HL-60 (cell line): ENCODE measurements around the gene RAI1.

Experiments used
- GABPA ChIP-seq: IDR thresholded peaks from 2 replicates; pipeline ENCODE4 v1.6.1; 2012; ENCODE audit warnings: low read depth
- POLR2AphosphoS5 ChIP-seq: IDR thresholded peaks from 2 replicates; pipeline ENCODE4 v1.6.1; 2012; ENCODE audit warnings: low read depth
- REST ChIP-seq: IDR thresholded peaks from 2 replicates; pipeline ENCODE4 v1.6.1; 2012; ENCODE audit warnings: low read depth; ENCODE audit not compliant: insufficient replicate concordance
- SPI1 ChIP-seq: IDR thresholded peaks from 2 replicates; pipeline ENCODE4 v1.6.1; 2012; ENCODE audit warnings: low read depth, mild to moderate bottlenecking, borderline replicate concordance
- TF ChIP-seq, protein P1 (sequence below): IDR thresholded peaks from one replicate; pipeline ENCODE4 v1.5.1; 2011; ENCODE audit warnings: low read length, control low read depth, inconsistent platforms; ENCODE audit not compliant: insufficient read depth

DNA sequence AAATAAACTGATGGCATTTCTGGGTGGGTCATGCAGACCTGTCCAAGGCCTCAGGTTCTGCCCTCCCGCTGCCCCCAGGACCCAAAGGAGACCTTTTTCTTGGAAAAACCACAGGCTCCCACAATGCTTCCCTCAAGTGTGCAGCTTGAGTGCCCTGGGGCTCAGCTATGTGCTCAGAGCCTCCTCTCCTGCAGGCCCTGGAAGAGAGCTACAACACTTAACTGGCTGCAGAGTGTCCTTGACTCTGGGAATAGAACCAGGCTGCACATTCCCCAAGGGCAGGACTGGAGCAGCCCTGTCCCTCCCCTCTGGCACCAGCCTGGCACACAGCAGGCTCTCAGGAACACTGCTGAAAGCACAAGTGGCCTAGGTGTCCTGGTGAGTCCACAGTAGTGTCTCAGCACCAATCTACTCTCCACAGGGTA, 160.4 kb downstream of the RAI1 start:
- TF ChIP-seq, protein P1, sequence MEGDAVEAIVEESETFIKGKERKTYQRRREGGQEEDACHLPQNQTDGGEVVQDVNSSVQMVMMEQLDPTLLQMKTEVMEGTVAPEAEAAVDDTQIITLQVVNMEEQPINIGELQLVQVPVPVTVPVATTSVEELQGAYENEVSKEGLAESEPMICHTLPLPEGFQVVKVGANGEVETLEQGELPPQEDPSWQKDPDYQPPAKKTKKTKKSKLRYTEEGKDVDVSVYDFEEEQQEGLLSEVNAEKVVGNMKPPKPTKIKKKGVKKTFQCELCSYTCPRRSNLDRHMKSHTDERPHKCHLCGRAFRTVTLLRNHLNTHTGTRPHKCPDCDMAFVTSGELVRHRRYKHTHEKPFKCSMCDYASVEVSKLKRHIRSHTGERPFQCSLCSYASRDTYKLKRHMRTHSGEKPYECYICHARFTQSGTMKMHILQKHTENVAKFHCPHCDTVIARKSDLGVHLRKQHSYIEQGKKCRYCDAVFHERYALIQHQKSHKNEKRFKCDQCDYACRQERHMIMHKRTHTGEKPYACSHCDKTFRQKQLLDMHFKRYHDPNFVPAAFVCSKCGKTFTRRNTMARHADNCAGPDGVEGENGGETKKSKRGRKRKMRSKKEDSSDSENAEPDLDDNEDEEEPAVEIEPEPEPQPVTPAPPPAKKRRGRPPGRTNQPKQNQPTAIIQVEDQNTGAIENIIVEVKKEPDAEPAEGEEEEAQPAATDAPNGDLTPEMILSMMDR: no peak
- TF ChIP-seq GABPA (no peak), POLR2AphosphoS5 (no peak), SPI1 (no peak), REST (no peak)
